Smooth muscle cell (in vitro differentiated cells): Measurements from ENCODE around the gene CHRNG. TPM values are rescaled to one million over a fixed set of nuclear protein-coding genes. Genes with fewer than 3 reads are reported as not detected.

Experiments used
- DNase-seq: peaks from one replicate; lab custom pipeline; 2025; ENCODE audit not compliant: unreplicated experiment; lab: John Stamatoyannopoulos, UW
- H2AFZ ChIP-seq: fragments of 200-600 bp; sonication (generic); 2 replicates; pipeline ENCODE4 v1.6.0; 2016; ENCODE audit warnings: antibody characterized with exemption, low read depth, mild to moderate bottlenecking
- H3F3A ChIP-seq: fragments of 200-600 bp; sonication (generic); 2 replicates; pipeline ENCODE4 v1.6.0; 2017; ENCODE audit warnings: antibody characterized with exemption, low read depth
- H3K27ac ChIP-seq: fragments of 200-600 bp; sonication (generic); 2 replicates; pipeline ENCODE4 v1.5.1; 2016; ENCODE audit warnings: low read depth, mild to moderate bottlenecking
- H3K27me3 ChIP-seq: fragments of 200-600 bp; sonication (generic); 2 replicates; pipeline ENCODE4 v1.6.1; 2016; ENCODE audit warnings: low read depth, mild to moderate bottlenecking
- H3K36me3 ChIP-seq: fragments of 200-600 bp; sonication (generic); 2 replicates; pipeline ENCODE4 v1.5.1; 2016; ENCODE audit warnings: low read depth
- H3K4me1 ChIP-seq: fragments of 200-600 bp; sonication (generic); 2 replicates; pipeline ENCODE4 v1.5.1; 2016; ENCODE audit warnings: low read depth
- H3K4me2 ChIP-seq: fragments of 200-600 bp; sonication (generic); 2 replicates; pipeline ENCODE4 v1.6.0; 2016; ENCODE audit warnings: mild to moderate bottlenecking
- H3K4me3 ChIP-seq: fragments of 200-600 bp; sonication (generic); 2 replicates; pipeline ENCODE4 v1.5.1; 2016; ENCODE audit warnings: mild to moderate bottlenecking
- H3K79me2 ChIP-seq: fragments of 200-600 bp; sonication (generic); 2 replicates; pipeline ENCODE4 v1.6.0; 2016; ENCODE audit warnings: low read depth, mild to moderate bottlenecking
- H3K9ac ChIP-seq: fragments of 200-600 bp; sonication (generic); 2 replicates; pipeline ENCODE4 v1.6.0; 2016; ENCODE audit warnings: low read depth
- H3K9me3 ChIP-seq: fragments of 200-600 bp; sonication (generic); replicated peaks from 2 replicates; pipeline ENCODE4 v1.5.1; 2016; ENCODE audit warnings: low read depth
- H4K20me1 ChIP-seq: fragments of 200-600 bp; sonication (generic); 2 replicates; pipeline ENCODE4 v1.6.0; 2016; ENCODE audit warnings: low read depth
- WGBS: methylation state at CpG from one replicate; pipeline ENCODE4 v1.1.7; 2016; ENCODE audit warnings: low lambda C conversion rate; 5-methylcytosine and 5-hydroxymethylcytosine counted together
- polyA plus RNA-seq: library from polyadenylated mRNA; unstranded; fragments of >200 nt; fragmentation: Nextera tagmentation; extraction: Ambion mirVana; gene quantifications from 2 replicates; pipeline ENCODE4 v1.2.1, GENCODE V29; 2016
- total RNA-seq: library from RNA; depleted of rRNA; stranded (reverse); fragments of >200 nt; gene quantifications from 2 replicates; pipeline ENCODE4 v1.2.3, GENCODE V29; 2014
- TF ChIP-seq, protein P1 (sequence below): fragments of 200-600 bp; sonication (generic); IDR thresholded peaks from 2 replicates; pipeline ENCODE4 v1.5.1; 2017; ENCODE audit warnings: borderline replicate concordance, mild to moderate bottlenecking, antibody characterized with exemption; ENCODE audit not compliant: insufficient read depth, poor library complexity, severe bottlenecking

CHRNG gene
- total and polyA plus RNA-seq, 2 experiments from 2014 or later = not detected

DNA sequence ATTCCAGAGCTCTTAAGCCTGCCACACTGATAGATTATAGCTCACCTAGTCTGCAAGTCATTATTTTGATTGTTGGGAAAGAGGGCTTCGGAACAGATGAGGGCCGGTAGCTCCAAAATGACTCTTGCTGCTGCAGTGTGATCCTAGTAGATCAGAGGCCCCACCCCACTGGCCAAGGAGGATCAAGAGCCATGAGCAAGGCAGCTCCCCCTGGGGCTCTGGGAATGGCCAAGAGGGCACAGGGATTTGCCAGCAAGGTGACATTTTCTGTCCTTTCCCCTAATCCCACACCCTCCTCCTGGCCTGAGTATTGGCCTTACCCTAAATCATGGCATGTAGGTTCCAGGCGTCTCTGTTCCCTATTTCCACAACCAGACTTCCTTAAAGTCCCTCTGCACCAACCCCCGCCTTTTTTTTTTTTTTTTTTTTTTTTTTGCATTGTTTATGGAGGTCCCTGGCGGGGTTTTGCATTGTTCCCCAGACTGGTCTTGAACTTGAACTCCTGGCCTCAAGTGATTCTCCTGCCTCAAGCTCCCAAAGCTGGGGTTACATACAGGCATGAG, 47.5 kb downstream of the CHRNG start:
- TF ChIP-seq, protein P1, sequence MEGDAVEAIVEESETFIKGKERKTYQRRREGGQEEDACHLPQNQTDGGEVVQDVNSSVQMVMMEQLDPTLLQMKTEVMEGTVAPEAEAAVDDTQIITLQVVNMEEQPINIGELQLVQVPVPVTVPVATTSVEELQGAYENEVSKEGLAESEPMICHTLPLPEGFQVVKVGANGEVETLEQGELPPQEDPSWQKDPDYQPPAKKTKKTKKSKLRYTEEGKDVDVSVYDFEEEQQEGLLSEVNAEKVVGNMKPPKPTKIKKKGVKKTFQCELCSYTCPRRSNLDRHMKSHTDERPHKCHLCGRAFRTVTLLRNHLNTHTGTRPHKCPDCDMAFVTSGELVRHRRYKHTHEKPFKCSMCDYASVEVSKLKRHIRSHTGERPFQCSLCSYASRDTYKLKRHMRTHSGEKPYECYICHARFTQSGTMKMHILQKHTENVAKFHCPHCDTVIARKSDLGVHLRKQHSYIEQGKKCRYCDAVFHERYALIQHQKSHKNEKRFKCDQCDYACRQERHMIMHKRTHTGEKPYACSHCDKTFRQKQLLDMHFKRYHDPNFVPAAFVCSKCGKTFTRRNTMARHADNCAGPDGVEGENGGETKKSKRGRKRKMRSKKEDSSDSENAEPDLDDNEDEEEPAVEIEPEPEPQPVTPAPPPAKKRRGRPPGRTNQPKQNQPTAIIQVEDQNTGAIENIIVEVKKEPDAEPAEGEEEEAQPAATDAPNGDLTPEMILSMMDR = no peak
- Histone ChIP-seq H2AFZ (no peak overlapping the region), H4K20me1 (no peaks in the 10 kb centered on the region), H3K4me1 (no peaks in the 10 kb centered on the region), H3K4me3 (no peak overlapping the region), H3F3A (no peaks in the 10 kb centered on the region), H3K4me2 (no peak overlapping the region), H3K27me3 (no peaks in the 10 kb centered on the region), H3K27ac (no peak overlapping the region), H3K79me2 (no peaks in the 10 kb centered on the region), H3K9ac (no peak overlapping the region), H3K36me3 (no peaks in the 10 kb centered on the region), H3K9me3 (no peaks in the 10 kb centered on the region)
- WGBS = 90% methylated on average over 5 of the region's 5 CpGs
- no peak for DNase-seq

DNA sequence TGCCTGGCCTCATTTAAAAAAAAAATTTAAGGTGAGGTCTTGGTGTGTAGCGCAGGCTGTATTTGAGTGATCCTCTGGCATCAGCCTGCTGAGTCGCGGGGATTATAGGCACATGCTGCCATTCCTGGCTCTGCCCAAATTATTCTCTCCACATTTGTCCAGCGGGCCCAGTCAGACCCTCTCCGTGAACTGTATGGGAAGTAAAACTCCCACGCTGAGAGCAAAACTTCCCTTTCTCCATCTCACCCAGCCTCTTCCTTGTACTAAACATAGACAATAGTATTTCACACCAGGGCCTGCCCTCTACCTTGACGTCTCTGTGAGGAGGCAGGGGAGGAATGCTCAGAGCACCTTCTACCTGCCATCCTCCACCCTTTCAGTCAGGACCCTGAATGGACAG, 48.0 kb downstream of the CHRNG start:
- Histone ChIP-seq H2AFZ (no peak overlapping the region), H3K9me3 (no peaks in the 10 kb centered on the region), H4K20me1 (no peaks in the 10 kb centered on the region), H3K4me1 (no peaks in the 10 kb centered on the region), H3K9ac (no peak overlapping the region), H3K27me3 (no peaks in the 10 kb centered on the region), H3K4me2 (no peak overlapping the region), H3K4me3 (no peak overlapping the region), H3K27ac (no peak overlapping the region), H3K79me2 (no peaks in the 10 kb centered on the region), H3F3A (no peaks in the 10 kb centered on the region), H3K36me3 (no peaks in the 10 kb centered on the region)
- no peak for DNase-seq
- TF ChIP-seq, protein P1 = no peak
- 92% methylated on average over 7 of the region's 7 CpGs for WGBS

DNA sequence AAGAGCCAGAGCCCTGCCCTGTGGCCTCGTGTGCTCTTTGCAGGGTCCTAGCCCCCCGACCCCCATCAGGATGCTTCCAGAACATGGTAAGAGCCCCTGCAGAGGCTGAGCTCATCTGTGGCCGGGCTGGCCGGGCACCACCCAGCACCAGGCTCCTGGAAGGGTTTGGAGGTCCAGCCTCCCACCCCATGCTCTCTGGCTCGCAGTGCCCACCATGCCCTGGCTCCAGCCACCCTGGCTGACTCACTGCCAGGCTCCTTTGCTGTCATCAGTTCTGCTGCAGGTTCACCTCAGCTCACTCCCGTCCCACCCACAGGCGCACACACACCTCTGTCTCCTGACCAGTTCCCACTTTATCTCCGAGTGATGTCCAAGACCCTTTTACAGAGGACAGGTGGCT, 48.5 kb downstream of the CHRNG start:
- WGBS = 95% methylated on average over 8 of the region's 8 CpGs
- no peak for DNase-seq
- no peak overlapping the region for H3K4me2 ChIP-seq

More for the DNA sequence above, 48.5 kb downstream of the CHRNG start:
- no peak overlapping the region for H2AFZ ChIP-seq
- H3K9ac ChIP-seq = no peak overlapping the region
- H3K27me3 ChIP-seq = no peaks in the 10 kb centered on the region
- no peak overlapping the region for H3K27ac ChIP-seq
- H4K20me1 ChIP-seq = no peaks in the 10 kb centered on the region
- no peak overlapping the region for H3K4me3 ChIP-seq
- no peaks in the 10 kb centered on the region for H3K9me3 ChIP-seq
- no peaks in the 10 kb centered on the region for H3F3A ChIP-seq
- no peaks in the 10 kb centered on the region for H3K79me2 ChIP-seq
- H3K36me3 ChIP-seq = no peaks in the 10 kb centered on the region
- TF ChIP-seq, protein P1 = no peak
- no peaks in the 10 kb centered on the region for H3K4me1 ChIP-seq
